Amygdala (tissue), 56 donors: ENCODE results near the gene NOD1.

Source experiments
- DNase-seq, 56 donors: peaks; one replicate each; lab custom pipeline; 2025; lab: John Stamatoyannopoulos, UW

Gene NOD1

GRCh38 chr7:30379741-30380140, 98.8 kb downstream of the NOD1 start:
- DNase-seq: no peak

GRCh38 chr7:30379131-30379530, 99.5 kb downstream of the NOD1 start:
- no peak for DNase-seq

GRCh38 chr7:30378275-30378674, 100.3 kb downstream of the NOD1 start:
- DNase-seq: no peak
